ENCODE results near the gene FOXP3. TPM values are rescaled to one million over a fixed set of nuclear protein-coding genes. Genes with fewer than 3 reads are reported as not detected.

Gene FOXP3
- total RNA-seq, 1 experiment from 2014 or later: 0.15 TPM

GRCh38 chrX:49208399-49208798, 56.1 kb downstream of the FOXP3 start:
- no peak for ATAC-seq
- no peak overlapping the region for H3K4me2 ChIP-seq (ENCODE audit: low read length)
- DNase-seq (ENCODE audit: low read depth, low spot score): no peak
- intact Hi-C loops (cut with micrococcal nuclease): no loop called here
- BruUV-seq (replicated peaks): no TSS peak
- H3K9me2 ChIP-seq (ENCODE audit: insufficient read depth): no peaks in the 10 kb centered on the region
- H4K20me1 ChIP-seq (ENCODE audit: insufficient read depth): no peaks in the 10 kb centered on the region
- CTCF ChIA-PET: interaction anchor here (1.2 kb wide), 1 partner anchor 16 kb away, joined by 6 read pairs; no protein-coding TSS in a partner anchor
- RAD21 ChIA-PET (ENCODE audit: low non-redundant PET in 1 of 2, low total read pairs in 2 of 2, uncharacterized antibody in 2 of 2, unreplicated experiment in 2 of 2): no interaction called here
- no peaks in the 10 kb centered on the region for H3K4me1 ChIP-seq (ENCODE audit: control insufficient read depth in 1 of 2, insufficient read depth in 2 of 2, low read length in 2 of 2)
- H3K36me3 ChIP-seq (ENCODE audit: control insufficient read depth in 1 of 2, insufficient read depth in 2 of 2, low read length in 2 of 2): no peaks in the 10 kb centered on the region
- no peaks in the 10 kb centered on the region for H3K27me3 ChIP-seq (ENCODE audit: insufficient read depth, low read length)
- H2AFZ ChIP-seq (ENCODE audit: low read depth, low read length, poor library complexity, severe bottlenecking): no peak overlapping the region
- H3K9me3 ChIP-seq (ENCODE audit: control insufficient read depth in 1 of 2, insufficient read depth in 1 of 2, low read depth in 1 of 2, low read length in 2 of 2): no peaks in the 10 kb centered on the region
- no peak overlapping the region for H3K4me3 ChIP-seq (replicated peaks in 1 of 2; ENCODE audit: low read depth in 1 of 2, low read length in 2 of 2)
- no peak overlapping the region for H3K9ac ChIP-seq (ENCODE audit: low read length)
- no peaks in the 10 kb centered on the region for H3K79me2 ChIP-seq (ENCODE audit: insufficient read depth, low read length)
- TF ChIP-seq JUND (IDR thresholded peaks at IDR 0.05): no peak
- no peak for TF ChIP-seq ZNF274 (IDR thresholded peaks at IDR 0.05; ENCODE audit: low read depth, low read length)
- TF ChIP-seq EGR1 (IDR thresholded peaks at IDR 0.05; ENCODE audit: low read depth): no peak
- TF ChIP-seq ATF3 (IDR thresholded peaks at IDR 0.05): no peak
- no peak for TF ChIP-seq ZFX (IDR thresholded peaks at IDR 0.05)
- TF ChIP-seq ZBTB33 (IDR thresholded peaks at IDR 0.05; ENCODE audit: extremely low read depth, insufficient replicate concordance, low read length): no peak
- no peak for TF ChIP-seq RAD21 (IDR thresholded peaks at IDR 0.05; ENCODE audit: low read depth)
- TF ChIP-seq, protein P1, sequence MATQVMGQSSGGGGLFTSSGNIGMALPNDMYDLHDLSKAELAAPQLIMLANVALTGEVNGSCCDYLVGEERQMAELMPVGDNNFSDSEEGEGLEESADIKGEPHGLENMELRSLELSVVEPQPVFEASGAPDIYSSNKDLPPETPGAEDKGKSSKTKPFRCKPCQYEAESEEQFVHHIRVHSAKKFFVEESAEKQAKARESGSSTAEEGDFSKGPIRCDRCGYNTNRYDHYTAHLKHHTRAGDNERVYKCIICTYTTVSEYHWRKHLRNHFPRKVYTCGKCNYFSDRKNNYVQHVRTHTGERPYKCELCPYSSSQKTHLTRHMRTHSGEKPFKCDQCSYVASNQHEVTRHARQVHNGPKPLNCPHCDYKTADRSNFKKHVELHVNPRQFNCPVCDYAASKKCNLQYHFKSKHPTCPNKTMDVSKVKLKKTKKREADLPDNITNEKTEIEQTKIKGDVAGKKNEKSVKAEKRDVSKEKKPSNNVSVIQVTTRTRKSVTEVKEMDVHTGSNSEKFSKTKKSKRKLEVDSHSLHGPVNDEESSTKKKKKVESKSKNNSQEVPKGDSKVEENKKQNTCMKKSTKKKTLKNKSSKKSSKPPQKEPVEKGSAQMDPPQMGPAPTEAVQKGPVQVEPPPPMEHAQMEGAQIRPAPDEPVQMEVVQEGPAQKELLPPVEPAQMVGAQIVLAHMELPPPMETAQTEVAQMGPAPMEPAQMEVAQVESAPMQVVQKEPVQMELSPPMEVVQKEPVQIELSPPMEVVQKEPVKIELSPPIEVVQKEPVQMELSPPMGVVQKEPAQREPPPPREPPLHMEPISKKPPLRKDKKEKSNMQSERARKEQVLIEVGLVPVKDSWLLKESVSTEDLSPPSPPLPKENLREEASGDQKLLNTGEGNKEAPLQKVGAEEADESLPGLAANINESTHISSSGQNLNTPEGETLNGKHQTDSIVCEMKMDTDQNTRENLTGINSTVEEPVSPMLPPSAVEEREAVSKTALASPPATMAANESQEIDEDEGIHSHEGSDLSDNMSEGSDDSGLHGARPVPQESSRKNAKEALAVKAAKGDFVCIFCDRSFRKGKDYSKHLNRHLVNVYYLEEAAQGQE (IDR thresholded peaks at IDR 0.05; ENCODE audit: low read depth): no peak
- no peak for TF ChIP-seq CEBPB (IDR thresholded peaks at IDR 0.05; ENCODE audit: low read depth)
- TF ChIP-seq EZH2 (IDR thresholded peaks at IDR 0.05): no peak
- TF ChIP-seq, protein P2, sequence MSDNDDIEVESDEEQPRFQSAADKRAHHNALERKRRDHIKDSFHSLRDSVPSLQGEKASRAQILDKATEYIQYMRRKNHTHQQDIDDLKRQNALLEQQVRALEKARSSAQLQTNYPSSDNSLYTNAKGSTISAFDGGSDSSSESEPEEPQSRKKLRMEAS (IDR thresholded peaks at IDR 0.05): no peak
- TF ChIP-seq TCF7L2 (IDR thresholded peaks at IDR 0.05; ENCODE audit: borderline replicate concordance, extremely low read depth, insufficient read depth, insufficient read length): no peak
- TF ChIP-seq POLR2AphosphoS5 (IDR thresholded peaks at IDR 0.05; ENCODE audit: low read depth, low read length): no peak
- POLR2A ChIA-PET: no interaction called here
- H3K27ac ChIP-seq (ENCODE audit: low read depth, low read length): no peak overlapping the region

Data from HCT116 (cell line).